HG03066 (cell line): ENCODE results near the gene ITPKB.
"Not testable (repeated sequence)": the region's sequence is repeated elsewhere in the genome, so short reads cannot be mapped to it uniquely, and the experiment has no call there.

Experiments used
- ATAC-seq: cut with Tn5 transposase; IDR thresholded peaks from one replicate; pipeline ENCODE4 v1.9.1; 2021; ENCODE audit warnings: low read depth; ENCODE audit not compliant: unreplicated experiment

ITPKB gene

GRCh38 chr1:226608699-226609505 lies 130.2 kb downstream of the ITPKB start:
- no peak for ATAC-seq

- ATAC-seq = no peak
Measured at GRCh38 chr1:226607821-226608220, 131.3 kb downstream of the ITPKB start.

GRCh38 chr1:226607268-226607660 lies 131.8 kb downstream of the ITPKB start:
- no peak for ATAC-seq

GRCh38 chr1:226606311-226607267 lies 132.5 kb downstream of the ITPKB start:
- ATAC-seq = no peak

- no peak for ATAC-seq
Measured at GRCh38 chr1:226605318-226605950, 133.6 kb downstream of the ITPKB start.

- ATAC-seq = no peak
Measured at GRCh38 chr1:226604560-226605317, 134.3 kb downstream of the ITPKB start.

GRCh38 chr1:226603858-226604559 lies 135.1 kb downstream of the ITPKB start:
- no peak for ATAC-seq

GRCh38 chr1:226603022-226603857 lies 135.8 kb downstream of the ITPKB start:
- no peak for ATAC-seq

GRCh38 chr1:226602186-226603021 lies 136.7 kb downstream of the ITPKB start:
- ATAC-seq = no peak

GRCh38 chr1:226601456-226601855 lies 137.6 kb downstream of the ITPKB start:
- no peak for ATAC-seq

GRCh38 chr1:226600254-226600653 lies 138.8 kb downstream of the ITPKB start:
- ATAC-seq = no peak

- no peak for ATAC-seq
Measured at GRCh38 chr1:226599636-226600238, 139.3 kb downstream of the ITPKB start.

- not testable (repeated sequence) for ATAC-seq
Measured at GRCh38 chr1:226598955-226599354, 140.1 kb downstream of the ITPKB start.

- no peak for ATAC-seq
Measured at GRCh38 chr1:226598455-226598849, 140.6 kb downstream of the ITPKB start.

- ATAC-seq = no peak
Measured at GRCh38 chr1:226597616-226598454, 141.2 kb downstream of the ITPKB start.

- ATAC-seq = no peak
Measured at GRCh38 chr1:226596531-226597165, 142.4 kb downstream of the ITPKB start.
